Stimulated activated CD4-positive, alpha-beta T cell treated with anti-CD3 and anti-CD28 coated beads, Interleukin-4, amount 100 ng/mL, for 48 hours (primary cell): ENCODE measurements around the gene PDLIM5.
"Not testable (repeated sequence)": the region's sequence is repeated elsewhere in the genome, so short reads cannot be mapped to it uniquely, and the experiment has no call there.

Experiments
- DNase-seq, 2 donors: peaks; one replicate each; pipeline ENCODE4 v3.0.0-alpha.2; 2020; ENCODE audit warnings: low read depth in 2 of 2

Gene PDLIM5

GRCh38 chr4:94649381-94650133 is 197.8 kb downstream of the PDLIM5 start:
- DNase-seq = no peak

- DNase-seq = no peak
Measured at GRCh38 chr4:94650134-94650495, 198.4 kb downstream of the PDLIM5 start.

DNA sequence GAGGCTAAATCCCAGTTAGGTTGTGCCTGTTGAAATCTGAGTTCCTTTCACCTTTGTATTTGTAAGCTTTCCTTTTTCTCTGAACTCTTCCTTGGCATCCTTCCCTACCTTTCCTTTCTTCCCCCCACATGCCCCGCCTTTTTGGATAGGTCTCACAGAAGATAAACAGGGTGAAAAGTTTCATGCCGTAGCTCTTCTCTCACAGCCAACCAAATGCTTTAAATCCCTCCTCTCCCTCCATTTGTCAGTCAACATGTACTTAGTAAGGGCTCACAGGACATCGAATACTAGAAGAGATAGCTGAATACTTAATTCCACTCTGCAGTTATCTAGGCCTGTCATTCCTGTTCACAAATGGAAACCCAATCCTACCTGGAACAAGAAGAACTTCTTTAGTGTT is 198.9 kb downstream of the PDLIM5 start:
- DNase-seq = no peak

DNA sequence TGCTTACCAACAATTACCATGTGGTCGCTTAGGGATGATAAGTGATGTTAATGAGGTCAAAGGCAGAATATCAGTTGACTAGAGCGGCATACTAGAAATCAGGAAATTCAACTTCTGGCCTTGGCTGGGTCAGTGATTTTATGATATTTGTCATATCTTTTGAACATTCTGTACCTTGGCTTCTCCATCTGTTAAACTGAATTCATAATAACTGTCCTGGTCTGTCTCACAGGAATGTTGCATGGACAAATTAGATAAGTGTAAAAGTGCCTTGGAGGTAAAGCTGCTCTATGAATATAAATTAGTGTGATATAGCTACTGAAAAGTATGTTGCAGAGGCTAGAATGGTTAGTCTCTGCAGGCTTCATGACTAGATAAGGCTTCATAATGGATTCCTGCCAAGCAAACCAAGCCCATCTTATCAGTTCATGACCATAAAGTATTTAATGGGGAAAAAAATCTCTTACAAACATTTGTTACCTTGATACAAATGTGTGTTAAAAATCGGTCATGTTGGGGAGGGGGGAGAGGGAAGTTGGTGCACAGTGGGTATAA is 201.4 kb downstream of the PDLIM5 start:
- no peak for DNase-seq

GRCh38 chr4:94653984-94654609 is 202.4 kb downstream of the PDLIM5 start:
- no peak for DNase-seq

DNA sequence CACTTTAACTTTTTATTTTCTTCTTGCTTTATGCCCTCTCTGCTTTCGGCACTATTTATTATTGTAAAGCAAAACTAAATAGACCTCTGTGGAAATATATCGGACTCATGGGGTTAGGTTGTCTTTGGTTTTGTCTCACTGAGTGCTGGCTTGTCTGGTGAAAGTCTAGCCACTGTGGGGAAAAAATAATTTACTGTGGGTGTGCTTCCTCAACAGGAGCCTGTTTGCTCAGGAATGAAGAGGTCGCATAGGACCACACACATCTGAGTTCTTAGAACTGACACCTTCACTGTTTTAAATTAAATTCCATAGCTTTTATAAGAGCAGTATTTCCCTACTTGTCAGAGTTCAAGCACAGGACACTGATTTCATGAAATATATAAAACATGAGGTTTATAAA is 203.0 kb downstream of the PDLIM5 start:
- no peak for DNase-seq

DNA sequence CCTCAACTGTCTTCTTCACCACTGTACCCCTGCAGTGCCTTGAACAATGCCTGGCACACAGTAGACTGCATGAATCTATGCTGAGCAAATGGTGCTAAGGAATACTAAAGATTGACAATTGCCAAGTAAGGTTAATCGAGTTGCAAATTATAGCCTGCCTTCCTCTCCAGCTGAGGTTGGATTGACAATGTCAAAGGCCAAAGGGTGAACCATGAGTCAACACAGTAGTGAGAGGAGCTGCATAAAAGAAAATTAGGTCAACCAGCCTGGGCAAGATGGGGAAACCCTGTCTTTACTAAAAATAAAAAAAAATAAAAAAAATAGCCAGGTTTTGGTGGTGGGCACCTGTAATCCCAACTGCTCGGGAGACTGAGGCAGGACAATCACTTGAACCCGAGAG is 208.9 kb downstream of the PDLIM5 start:
- DNase-seq = no peak

DNA sequence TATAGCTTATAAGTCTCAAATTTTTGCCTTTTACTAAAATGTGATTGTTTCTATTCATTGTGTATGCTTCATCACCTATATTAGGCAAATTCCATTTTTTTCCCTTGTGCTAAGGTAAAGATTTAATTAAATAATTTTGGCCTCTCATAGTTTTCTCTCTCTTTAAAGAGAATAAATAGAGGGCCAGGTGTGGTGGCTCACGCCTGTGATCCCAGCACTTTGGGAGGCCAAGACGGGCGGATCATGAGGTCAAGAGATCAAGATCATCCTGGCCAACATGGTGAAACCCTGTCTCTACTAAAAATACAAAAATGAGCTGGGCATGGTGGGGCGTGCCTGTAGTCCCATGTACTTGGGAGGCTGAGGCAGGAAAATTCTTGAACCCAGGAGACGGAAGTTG is 213.3 kb downstream of the PDLIM5 start:
- not testable (repeated sequence) for DNase-seq

DNA sequence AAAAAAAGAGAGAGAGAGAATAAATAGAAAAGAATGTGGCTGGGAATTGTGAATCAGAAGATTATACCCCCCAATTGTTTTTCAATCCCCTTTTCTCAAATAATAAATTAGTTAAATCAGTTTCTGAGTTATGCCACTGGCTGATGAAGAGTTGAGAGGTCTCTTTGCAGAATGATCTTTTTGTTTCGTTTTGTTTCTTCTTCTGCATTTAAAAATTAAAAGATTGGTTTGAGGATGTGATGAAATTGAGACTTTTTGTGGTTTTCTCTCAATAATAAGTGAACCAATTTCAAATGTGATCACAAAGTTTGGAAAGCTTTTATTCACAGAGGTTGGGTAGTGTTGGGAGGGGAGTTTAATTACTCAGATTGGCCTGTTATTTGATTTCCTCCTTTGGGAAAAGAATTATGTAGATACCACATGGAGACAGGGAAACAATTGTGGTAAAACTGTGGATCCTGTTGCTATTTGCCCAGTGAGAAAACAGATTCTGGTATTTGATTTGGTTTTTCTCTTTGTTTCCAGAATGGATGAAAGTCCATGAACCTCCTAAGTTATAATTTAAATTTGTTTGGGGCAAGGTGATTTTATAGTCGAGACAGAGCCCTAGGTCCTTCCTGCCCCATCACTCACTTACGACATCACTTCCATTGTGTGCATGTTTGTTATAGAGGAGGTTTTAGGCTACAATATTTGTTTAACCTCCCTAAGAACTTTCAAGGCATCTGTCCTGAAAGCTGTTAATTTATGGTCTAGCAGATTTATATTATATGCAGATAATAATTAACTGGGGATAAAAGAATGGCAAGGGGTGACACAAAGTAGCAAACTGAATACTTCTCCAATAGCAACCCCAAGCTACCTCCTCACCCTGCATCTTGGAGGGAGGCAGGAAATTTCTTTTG is 214.0 kb downstream of the PDLIM5 start:
- DNase-seq = no peak

DNA sequence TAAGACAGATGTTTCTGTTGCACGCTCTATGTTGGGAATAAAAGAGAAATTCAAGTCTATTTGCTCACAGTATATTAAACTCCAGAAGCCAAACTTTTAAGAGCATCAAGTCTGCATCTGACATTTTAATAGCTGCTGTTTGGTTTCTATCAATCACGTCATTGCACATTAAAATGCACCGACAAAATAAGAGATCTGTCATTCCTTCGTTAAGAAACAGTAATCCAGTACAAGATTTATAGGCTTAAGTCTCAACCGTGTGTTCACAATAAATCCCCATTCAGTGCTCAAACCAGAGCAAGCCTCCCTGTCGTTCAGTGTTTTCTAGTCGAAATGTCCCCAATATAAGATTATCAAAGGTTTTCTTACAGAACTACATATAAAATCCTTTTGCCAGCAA is 217.0 kb downstream of the PDLIM5 start:
- no peak for DNase-seq

DNA sequence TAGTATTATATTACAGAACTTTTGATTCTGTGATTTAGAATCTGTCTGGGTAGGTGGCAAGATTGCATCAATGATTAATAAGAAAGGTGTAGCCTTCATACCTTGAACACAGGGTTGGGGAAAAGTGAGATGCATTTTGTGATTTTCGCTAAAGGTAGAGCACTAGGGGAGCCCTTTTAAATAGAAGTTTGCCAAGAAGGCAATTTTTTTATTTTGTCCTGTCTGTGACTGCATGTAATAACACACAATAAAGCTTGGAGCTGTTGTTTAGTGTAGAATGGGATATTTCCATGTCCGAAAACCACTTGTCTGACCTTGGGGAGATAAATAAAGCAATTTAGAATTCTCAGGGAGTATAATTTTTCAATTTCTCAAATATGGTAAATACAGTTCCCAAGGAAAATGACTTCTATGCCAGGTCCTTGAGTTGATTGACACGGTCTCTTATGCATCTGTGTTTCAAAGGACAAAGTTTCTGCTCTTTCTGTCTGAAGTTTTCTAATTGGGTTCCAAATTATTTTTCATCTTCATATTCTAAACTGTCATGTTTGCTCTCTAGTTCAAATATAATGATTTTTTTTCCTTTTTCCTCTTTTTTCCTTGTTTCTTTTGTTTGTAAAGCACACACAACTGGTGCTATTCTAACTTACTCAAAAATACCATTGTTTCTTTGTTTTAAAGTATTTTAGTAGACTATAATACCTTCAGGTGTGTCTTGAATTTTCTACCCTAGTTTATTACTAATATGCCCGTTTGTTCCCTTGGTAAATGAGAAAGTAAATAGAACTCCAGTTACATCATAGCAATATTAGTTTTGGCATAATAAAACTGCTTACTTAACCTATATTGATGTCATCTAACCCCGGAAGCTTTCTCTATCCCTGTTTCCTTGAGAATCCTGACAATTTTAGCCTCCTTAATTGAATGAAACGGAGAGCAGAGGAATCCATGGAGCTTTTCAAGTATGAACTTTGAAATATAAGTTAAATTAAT is 218.2 kb downstream of the PDLIM5 start:
- no peak for DNase-seq

GRCh38 chr4:94671113-94671512 is 219.4 kb downstream of the PDLIM5 start:
- DNase-seq = no peak

DNA sequence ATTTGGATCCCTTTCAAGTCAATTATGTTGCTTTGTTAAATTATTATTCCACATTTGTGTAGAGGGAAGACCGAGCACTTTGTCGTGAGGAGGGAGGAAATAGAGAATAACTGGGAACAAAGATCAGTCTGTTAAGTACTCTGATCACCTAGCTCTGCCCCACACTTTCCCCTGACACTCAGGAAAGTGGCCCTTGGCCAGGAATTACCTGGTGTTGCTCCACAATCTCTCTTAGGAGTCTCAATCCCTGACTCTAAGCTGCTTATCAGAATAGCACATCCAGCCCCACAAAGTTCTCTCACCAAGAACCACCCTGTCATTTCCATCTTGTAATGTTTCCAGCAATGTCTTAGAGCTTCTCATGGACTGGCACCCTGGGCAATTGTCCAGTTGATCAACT is 222.2 kb downstream of the PDLIM5 start:
- no peak for DNase-seq

- DNase-seq = no peak
Measured at GRCh38 chr4:94676970-94677369, 225.2 kb downstream of the PDLIM5 start.

DNA sequence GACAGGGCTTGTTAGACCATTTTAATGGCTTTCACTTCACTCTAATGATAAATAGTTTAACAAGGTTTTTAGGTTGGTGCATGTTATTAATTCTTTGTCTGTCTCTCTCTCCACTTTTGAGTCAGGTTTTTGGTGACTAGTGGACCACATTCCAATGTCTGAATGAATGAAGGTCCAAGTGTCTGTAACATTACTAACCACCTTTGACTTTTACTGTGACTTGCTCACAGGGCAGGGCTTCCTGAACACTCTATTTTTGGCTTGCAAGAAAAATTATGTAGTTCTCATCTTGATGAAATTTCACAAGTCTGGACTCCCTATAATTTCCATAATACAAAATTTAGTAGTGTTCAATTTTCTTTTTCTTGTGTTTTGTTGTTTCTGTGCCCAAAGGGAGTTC is 227.2 kb downstream of the PDLIM5 start:
- no peak for DNase-seq

DNA sequence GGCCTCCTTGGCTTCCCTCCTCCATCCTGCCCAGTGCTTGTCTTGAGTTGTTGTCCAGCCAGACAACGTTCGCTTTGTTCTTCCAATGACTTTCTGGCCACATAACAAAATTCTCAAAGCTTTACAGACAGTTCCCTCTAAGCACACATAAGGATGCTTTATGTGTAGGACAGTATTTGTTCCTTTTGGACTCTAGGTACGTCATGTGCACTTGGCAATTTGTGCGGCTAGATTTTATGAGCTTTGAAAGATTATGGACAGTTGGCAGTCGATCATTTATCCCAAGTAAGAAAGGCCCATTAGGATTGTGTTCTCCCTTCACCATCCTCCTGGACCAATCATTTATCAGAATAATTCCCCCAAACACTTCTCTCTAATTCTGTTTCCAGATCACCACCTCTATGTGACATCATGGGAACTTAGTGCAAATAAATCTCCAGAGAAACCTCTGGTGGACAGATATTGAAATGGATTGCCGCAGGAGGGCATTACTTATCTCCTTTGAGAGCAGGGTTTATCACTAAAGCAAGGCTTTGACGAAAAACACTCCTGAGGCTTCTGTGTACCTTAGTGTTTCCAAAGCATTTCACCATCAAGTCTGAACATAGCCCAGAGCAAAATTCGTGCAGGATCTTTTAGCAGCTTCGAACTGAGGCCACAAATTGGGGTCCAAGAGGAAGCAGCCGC is 228.6 kb downstream of the PDLIM5 start:
- no peak for DNase-seq

DNA sequence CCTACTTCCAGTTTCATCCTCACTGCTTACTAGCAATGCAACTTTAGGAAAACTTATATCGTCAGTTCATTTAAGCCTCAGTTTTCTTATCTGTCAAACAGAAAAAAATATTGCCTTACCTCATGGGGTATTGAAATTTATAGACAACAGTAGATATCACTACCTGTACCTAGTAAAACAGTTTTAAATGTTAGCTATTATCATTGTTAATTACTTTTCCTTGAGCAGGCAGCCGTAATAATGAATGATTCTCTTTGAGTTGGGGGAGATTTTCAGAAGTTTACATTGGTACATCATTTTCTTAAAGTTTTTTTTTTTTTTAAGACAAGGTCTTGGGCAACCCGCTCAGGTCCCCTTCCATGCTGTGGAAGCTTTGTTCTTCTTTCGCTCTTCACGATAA is 234.3 kb downstream of the PDLIM5 start:
- no peak for DNase-seq

GRCh38 chr4:94689155-94689860 is 237.6 kb downstream of the PDLIM5 start:
- DNase-seq = no peak

GRCh38 chr4:94690851-94691254 is 239.1 kb downstream of the PDLIM5 start:
- no peak for DNase-seq

- DNase-seq = no peak
Measured at GRCh38 chr4:94691552-94691951, 239.8 kb downstream of the PDLIM5 start.
